HEK293 (cell line): ENCODE results near the gene RBAK.

Experiments
- CTCF ChIA-PET: fragments of 350-600 bp; formaldehyde crosslinking; extraction: SDS; loops from one replicate; lab custom pipeline; 2021; ENCODE audit warnings: antibody characterized with exemption; lab: Yijun Ruan, JAX
- POLR2A ChIA-PET: fragments of 300-600 bp; formaldehyde crosslinking; extraction: SDS; loops from one replicate; lab custom pipeline; 2020; ENCODE audit warnings: antibody characterized with exemption, inconsistent platforms; lab: Yijun Ruan, JAX
- H3K27ac ChIP-seq: fragments of 200-500 bp; sonication (Bioruptor generic); 2 replicates; pipeline ENCODE4 v1.5.1; 2014; ENCODE audit warnings: low read depth, low read length, control low read depth, inconsistent platforms; ENCODE audit errors: extremely low read depth
- H3K36me3 ChIP-seq, 2 experiments: fragments of 200-500 bp in 1 of 2; sonication (Bioruptor generic) in 1 of 2; 1 replicate in 1 of 2; 2 replicates in 1 of 2; pipeline ENCODE4 v1.5.1; 2014 to 2017; ENCODE audit warnings: inconsistent platforms in 2 of 2, low read length in 2 of 2; ENCODE audit not compliant: control insufficient read depth in 2 of 2, insufficient read depth in 1 of 2
- H3K4me1 ChIP-seq: fragments of 200-500 bp; sonication (Bioruptor generic); 2 replicates; pipeline ENCODE4 v1.5.1; 2014; ENCODE audit warnings: mild to moderate bottlenecking, low read length, inconsistent platforms; ENCODE audit not compliant: control insufficient read depth, insufficient read depth
- H3K4me3 ChIP-seq: 2 replicates; pipeline ENCODE4 v1.5.1; 2011; ENCODE audit warnings: low read depth, mild to moderate bottlenecking, control low read depth, low read length, moderate library complexity
- H3K9me3 ChIP-seq: fragments of 200-500 bp; sonication (Bioruptor generic); 2 replicates; pipeline ENCODE4 v1.5.1; 2014; ENCODE audit warnings: low read depth, low read length, inconsistent platforms; ENCODE audit not compliant: control insufficient read depth, insufficient read depth
- KLF1 ChIP-seq: fragments of 450-650 bp; formaldehyde crosslinking; IDR thresholded peaks from 2 replicates; pipeline ENCODE4 v1.5.1; 2016; ENCODE audit warnings: missing biosample characterization, missing genetic modification characterization
- KLF16 ChIP-seq: fragments of 450-650 bp; formaldehyde crosslinking; IDR thresholded peaks from 2 replicates; pipeline ENCODE4 v1.5.1; 2017; ENCODE audit warnings: missing biosample characterization, missing genetic modification characterization
- MZF1 ChIP-seq: fragments of 450-650 bp; formaldehyde crosslinking; IDR thresholded peaks from 2 replicates; pipeline ENCODE4 v1.5.1; 2017; ENCODE audit warnings: missing biosample characterization, missing genetic modification characterization, borderline replicate concordance
- OSR2 ChIP-seq: fragments of 450-650 bp; formaldehyde crosslinking; IDR thresholded peaks from 2 replicates; pipeline ENCODE4 v1.5.1; 2016; ENCODE audit warnings: missing biosample characterization, missing genetic modification characterization
- RBAK ChIP-seq: fragments of 450-650 bp; formaldehyde crosslinking; IDR thresholded peaks from 2 replicates; pipeline ENCODE4 v1.5.1; 2016; ENCODE audit warnings: missing biosample characterization, missing genetic modification characterization
- YY1 ChIP-seq: fragments of 450-650 bp; formaldehyde crosslinking; IDR thresholded peaks from 2 replicates; pipeline ENCODE4 v1.5.1; 2018; ENCODE audit warnings: missing biosample characterization, missing genetic modification characterization
- ZBTB26 ChIP-seq: fragments of 450-650 bp; formaldehyde crosslinking; optimal IDR thresholded peaks from 2 replicates; pipeline ENCODE3; 2016; ENCODE audit warnings: missing biosample characterization, mild to moderate bottlenecking, missing genetic modification characterization
- ZNF114 ChIP-seq: fragments of 450-650 bp; formaldehyde crosslinking; IDR thresholded peaks from 2 replicates; pipeline ENCODE4 v1.5.0; 2017; ENCODE audit warnings: missing biosample characterization, missing genetic modification characterization
- ZNF175 ChIP-seq: fragments of 450-650 bp; formaldehyde crosslinking; IDR thresholded peaks from 2 replicates; pipeline ENCODE4 v1.5.1; 2016; ENCODE audit warnings: missing biosample characterization, missing genetic modification characterization
- ZNF274 ChIP-seq, 2 experiments: fragments of 200-500 bp in 1 of 2; fragments of 450-650 bp in 1 of 2; sonication (Bioruptor generic) in 1 of 2; formaldehyde crosslinking in 1 of 2; IDR thresholded peaks; 2 replicates each; pipeline versions ENCODE4 v1.5.1 to v1.6.1; 2014 to 2016; ENCODE audit warnings: borderline replicate concordance in 1 of 2, inconsistent platforms in 1 of 2, low read length in 1 of 2, missing biosample characterization in 1 of 2, missing genetic modification characterization in 1 of 2
- ZNF280C ChIP-seq: fragments of 450-650 bp; formaldehyde crosslinking; IDR thresholded peaks from 2 replicates; pipeline ENCODE4 v1.5.1; 2016; ENCODE audit warnings: missing biosample characterization, missing genetic modification characterization
- ZNF561 ChIP-seq: fragments of 450-650 bp; IDR thresholded peaks from 2 replicates; pipeline ENCODE4 v1.5.1; 2018; ENCODE audit warnings: missing biosample characterization, missing genetic modification characterization, borderline replicate concordance
- ZNF596 ChIP-seq: fragments of 450-650 bp; IDR thresholded peaks from 2 replicates; pipeline ENCODE4 v1.5.0; 2018; ENCODE audit warnings: missing biosample characterization, mild to moderate bottlenecking, missing genetic modification characterization, moderate library complexity
- ZNF623 ChIP-seq: fragments of 450-650 bp; formaldehyde crosslinking; IDR thresholded peaks from 2 replicates; pipeline ENCODE4 v1.5.1; 2016; ENCODE audit warnings: missing biosample characterization, missing genetic modification characterization
- ZNF626 ChIP-seq: fragments of 450-650 bp; sonication (Bioruptor Pico); formaldehyde crosslinking; IDR thresholded peaks from 2 replicates; pipeline ENCODE4 v1.5.1; 2018; ENCODE audit warnings: missing biosample characterization, missing genetic modification characterization, inconsistent platforms
- ZNF707 ChIP-seq: fragments of 450-650 bp; formaldehyde crosslinking; IDR thresholded peaks from 2 replicates; pipeline ENCODE4 v1.5.1; 2016; ENCODE audit warnings: missing biosample characterization, missing genetic modification characterization
- ZNF776 ChIP-seq: fragments of 450-650 bp; formaldehyde crosslinking; IDR thresholded peaks from 2 replicates; pipeline ENCODE4 v1.5.0; 2017; ENCODE audit warnings: missing biosample characterization, missing genetic modification characterization, borderline replicate concordance
- ZNF837 ChIP-seq: fragments of 450-650 bp; formaldehyde crosslinking; IDR thresholded peaks from 2 replicates; pipeline ENCODE4 v1.5.1; 2016; ENCODE audit warnings: missing biosample characterization, missing genetic modification characterization
- ZNF843 ChIP-seq: fragments of 450-650 bp; formaldehyde crosslinking; IDR thresholded peaks from 2 replicates; pipeline ENCODE4 v1.5.1; 2016; ENCODE audit warnings: missing biosample characterization, missing genetic modification characterization
- TF ChIP-seq, protein P1 (sequence below): fragments of 450-650 bp; formaldehyde crosslinking; IDR thresholded peaks from 2 replicates; pipeline ENCODE4 v1.5.1; 2016; ENCODE audit warnings: missing biosample characterization, missing genetic modification characterization
- TF ChIP-seq, protein P2 (sequence below): fragments of 450-650 bp; formaldehyde crosslinking; IDR thresholded peaks from 2 replicates; pipeline ENCODE4 v1.5.1; 2016; ENCODE audit warnings: missing biosample characterization, missing genetic modification characterization
- TF ChIP-seq, protein P3 (sequence below): fragments of 450-650 bp; formaldehyde crosslinking; IDR thresholded peaks from 2 replicates; pipeline ENCODE4 v1.5.1; 2017; ENCODE audit warnings: missing biosample characterization, missing genetic modification characterization

Gene RBAK

GRCh38 chr7:5001003-5001402 lies 44.7 kb upstream of the RBAK start (continued):
- TF ChIP-seq, protein P1, sequence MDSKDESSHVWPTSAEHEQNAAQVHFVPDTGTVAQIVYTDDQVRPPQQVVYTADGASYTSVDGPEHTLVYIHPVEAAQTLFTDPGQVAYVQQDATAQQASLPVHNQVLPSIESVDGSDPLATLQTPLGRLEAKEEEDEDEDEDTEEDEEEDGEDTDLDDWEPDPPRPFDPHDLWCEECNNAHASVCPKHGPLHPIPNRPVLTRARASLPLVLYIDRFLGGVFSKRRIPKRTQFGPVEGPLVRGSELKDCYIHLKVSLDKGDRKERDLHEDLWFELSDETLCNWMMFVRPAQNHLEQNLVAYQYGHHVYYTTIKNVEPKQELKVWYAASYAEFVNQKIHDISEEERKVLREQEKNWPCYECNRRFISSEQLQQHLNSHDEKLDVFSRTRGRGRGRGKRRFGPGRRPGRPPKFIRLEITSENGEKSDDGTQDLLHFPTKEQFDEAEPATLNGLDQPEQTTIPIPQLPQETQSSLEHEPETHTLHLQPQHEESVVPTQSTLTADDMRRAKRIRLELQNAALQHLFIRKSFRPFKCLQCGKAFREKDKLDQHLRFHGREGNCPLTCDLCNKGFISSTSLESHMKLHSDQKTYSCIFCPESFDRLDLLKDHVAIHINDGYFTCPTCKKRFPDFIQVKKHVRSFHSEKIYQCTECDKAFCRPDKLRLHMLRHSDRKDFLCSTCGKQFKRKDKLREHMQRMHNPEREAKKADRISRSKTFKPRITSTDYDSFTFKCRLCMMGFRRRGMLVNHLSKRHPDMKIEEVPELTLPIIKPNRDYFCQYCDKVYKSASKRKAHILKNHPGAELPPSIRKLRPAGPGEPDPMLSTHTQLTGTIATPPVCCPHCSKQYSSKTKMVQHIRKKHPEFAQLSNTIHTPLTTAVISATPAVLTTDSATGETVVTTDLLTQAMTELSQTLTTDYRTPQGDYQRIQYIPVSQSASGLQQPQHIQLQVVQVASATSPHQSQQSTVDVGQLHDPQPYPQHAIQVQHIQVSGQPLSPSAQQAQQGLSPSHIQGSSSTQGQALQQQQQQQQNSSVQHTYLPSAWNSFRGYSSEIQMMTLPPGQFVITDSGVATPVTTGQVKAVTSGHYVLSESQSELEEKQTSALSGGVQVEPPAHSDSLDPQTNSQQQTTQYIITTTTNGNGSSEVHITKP (tag by site-specific recombination), result no peak
- no peak for TF ChIP-seq ZNF707 (tag by site-specific recombination)
- TF ChIP-seq ZNF626 (tag by site-specific recombination), result no peak
- no peak for TF ChIP-seq ZNF175 (tag by site-specific recombination)
- TF ChIP-seq MZF1 (tag by site-specific recombination), result no peak
- TF ChIP-seq, protein P2, sequence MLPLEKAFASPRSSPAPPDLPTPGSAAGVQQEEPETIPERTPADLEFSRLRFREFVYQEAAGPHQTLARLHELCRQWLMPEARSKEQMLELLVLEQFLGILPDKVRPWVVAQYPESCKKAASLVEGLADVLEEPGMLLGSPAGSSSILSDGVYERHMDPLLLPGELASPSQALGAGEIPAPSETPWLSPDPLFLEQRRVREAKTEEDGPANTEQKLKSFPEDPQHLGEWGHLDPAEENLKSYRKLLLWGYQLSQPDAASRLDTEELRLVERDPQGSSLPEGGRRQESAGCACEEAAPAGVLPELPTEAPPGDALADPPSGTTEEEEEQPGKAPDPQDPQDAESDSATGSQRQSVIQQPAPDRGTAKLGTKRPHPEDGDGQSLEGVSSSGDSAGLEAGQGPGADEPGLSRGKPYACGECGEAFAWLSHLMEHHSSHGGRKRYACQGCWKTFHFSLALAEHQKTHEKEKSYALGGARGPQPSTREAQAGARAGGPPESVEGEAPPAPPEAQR (tag by site-specific recombination), result no peak
- no peak for TF ChIP-seq ZNF596 (tag by site-specific recombination)
- TF ChIP-seq KLF1, result no peak
- TF ChIP-seq, all 188 proteins: peak for 0

DNA sequence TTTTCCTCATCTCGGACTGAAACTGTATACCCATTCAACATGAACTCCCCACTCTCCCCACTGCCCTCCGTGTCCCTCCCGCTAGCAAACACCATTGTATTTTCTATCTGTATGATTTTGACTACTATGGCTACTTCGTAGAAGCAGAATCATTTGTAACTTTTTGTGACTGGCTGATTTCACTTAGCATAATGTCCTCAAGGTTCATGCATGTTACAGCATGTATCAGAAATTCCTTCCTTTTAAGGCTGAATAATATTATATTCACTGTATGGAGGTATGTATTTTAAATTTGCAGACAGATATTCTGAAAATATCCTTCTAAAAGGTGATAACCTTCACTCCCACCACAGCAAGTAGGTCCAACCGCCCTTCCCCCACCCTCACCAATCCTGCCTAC lies 43.7 kb upstream of the RBAK start:
- TF ChIP-seq, protein P2 (tag by site-specific recombination), result no peak
- TF ChIP-seq ZNF837 (tag by site-specific recombination) (no peak), RBAK (tag by site-specific recombination) (no peak), ZNF843 (tag by site-specific recombination) (no peak), ZNF274 (IDR thresholded peaks at IDR 0.05; ENCODE audit: low read length) (no peak), ZNF274 (tag by site-specific recombination; IDR thresholded peaks at IDR 0.05; ENCODE audit: borderline replicate concordance) (no peak), ZNF776 (no peak), ZNF623 (tag by site-specific recombination) (no peak)
- TF ChIP-seq, all 188 proteins: peak for 0
- Histone ChIP-seq H3K27ac (no peak overlapping the region), H3K9me3 (no peaks in the 10 kb centered on the region), H3K4me1 (no peaks in the 10 kb centered on the region), H3K4me3 (no peak overlapping the region), H3K36me3 (peaks cover 4 to 9% of the 10 kb centered on the region in 2 experiments; a peak in 2 of 3 replicates)
- CTCF ChIA-PET, result no interaction called here
- POLR2A ChIA-PET, result no interaction called here

- Histone ChIP-seq H3K9me3 (no peaks in the 10 kb centered on the region), H3K4me1 (no peaks in the 10 kb centered on the region), H3K27ac (no peak overlapping the region), H3K36me3 (peaks cover 0 to 4% of the 10 kb centered on the region in 2 experiments; a peak in 1 of 3 replicates), H3K4me3 (no peak overlapping the region)
- ChIA-PET CTCF (interaction anchor here (0.7 kb wide), 1 partner anchor 31 kb away, joined by 4 read pairs; no protein-coding TSS in a partner anchor), POLR2A (no interaction called here)
- TF ChIP-seq ZNF114 (tag by site-specific recombination) (no peak), ZNF175 (tag by site-specific recombination) (no peak), KLF16 (tag by site-specific recombination) (no peak), OSR2 (tag by site-specific recombination) (no peak), YY1 (tag by site-specific recombination) (no peak), ZNF561 (tag by site-specific recombination) (no peak), ZNF280C (tag by site-specific recombination) (no peak), ZBTB26 (tag by site-specific recombination) (no peak)
- TF ChIP-seq, protein P3, sequence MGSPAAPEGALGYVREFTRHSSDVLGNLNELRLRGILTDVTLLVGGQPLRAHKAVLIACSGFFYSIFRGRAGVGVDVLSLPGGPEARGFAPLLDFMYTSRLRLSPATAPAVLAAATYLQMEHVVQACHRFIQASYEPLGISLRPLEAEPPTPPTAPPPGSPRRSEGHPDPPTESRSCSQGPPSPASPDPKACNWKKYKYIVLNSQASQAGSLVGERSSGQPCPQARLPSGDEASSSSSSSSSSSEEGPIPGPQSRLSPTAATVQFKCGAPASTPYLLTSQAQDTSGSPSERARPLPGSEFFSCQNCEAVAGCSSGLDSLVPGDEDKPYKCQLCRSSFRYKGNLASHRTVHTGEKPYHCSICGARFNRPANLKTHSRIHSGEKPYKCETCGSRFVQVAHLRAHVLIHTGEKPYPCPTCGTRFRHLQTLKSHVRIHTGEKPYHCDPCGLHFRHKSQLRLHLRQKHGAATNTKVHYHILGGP, result no peak
These were observed 40.6 kb upstream of the RBAK start for GRCh38 chr7:5005066-5005465.
